HG02938 (cell line): Measurements from ENCODE around the gene GPBP1L1.
A peak's percentile ranks its signal among the peaks of the same experiment; 100 is the strongest.
"Not testable (repeated sequence)": the region's sequence is repeated elsewhere in the genome, so short reads cannot be mapped to it uniquely, and the experiment has no call there.

ENCODE experiments used
- ATAC-seq: cut with Tn5 transposase; IDR thresholded peaks from one replicate; pipeline ENCODE4 v1.9.1; 2021; ENCODE audit warnings: mild to moderate bottlenecking, moderate library complexity; ENCODE audit not compliant: unreplicated experiment

Gene GPBP1L1, protein sequence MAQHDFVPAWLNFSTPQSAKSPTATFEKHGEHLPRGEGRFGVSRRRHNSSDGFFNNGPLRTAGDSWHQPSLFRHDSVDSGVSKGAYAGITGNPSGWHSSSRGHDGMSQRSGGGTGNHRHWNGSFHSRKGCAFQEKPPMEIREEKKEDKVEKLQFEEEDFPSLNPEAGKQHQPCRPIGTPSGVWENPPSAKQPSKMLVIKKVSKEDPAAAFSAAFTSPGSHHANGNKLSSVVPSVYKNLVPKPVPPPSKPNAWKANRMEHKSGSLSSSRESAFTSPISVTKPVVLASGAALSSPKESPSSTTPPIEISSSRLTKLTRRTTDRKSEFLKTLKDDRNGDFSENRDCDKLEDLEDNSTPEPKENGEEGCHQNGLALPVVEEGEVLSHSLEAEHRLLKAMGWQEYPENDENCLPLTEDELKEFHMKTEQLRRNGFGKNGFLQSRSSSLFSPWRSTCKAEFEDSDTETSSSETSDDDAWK

DNA sequence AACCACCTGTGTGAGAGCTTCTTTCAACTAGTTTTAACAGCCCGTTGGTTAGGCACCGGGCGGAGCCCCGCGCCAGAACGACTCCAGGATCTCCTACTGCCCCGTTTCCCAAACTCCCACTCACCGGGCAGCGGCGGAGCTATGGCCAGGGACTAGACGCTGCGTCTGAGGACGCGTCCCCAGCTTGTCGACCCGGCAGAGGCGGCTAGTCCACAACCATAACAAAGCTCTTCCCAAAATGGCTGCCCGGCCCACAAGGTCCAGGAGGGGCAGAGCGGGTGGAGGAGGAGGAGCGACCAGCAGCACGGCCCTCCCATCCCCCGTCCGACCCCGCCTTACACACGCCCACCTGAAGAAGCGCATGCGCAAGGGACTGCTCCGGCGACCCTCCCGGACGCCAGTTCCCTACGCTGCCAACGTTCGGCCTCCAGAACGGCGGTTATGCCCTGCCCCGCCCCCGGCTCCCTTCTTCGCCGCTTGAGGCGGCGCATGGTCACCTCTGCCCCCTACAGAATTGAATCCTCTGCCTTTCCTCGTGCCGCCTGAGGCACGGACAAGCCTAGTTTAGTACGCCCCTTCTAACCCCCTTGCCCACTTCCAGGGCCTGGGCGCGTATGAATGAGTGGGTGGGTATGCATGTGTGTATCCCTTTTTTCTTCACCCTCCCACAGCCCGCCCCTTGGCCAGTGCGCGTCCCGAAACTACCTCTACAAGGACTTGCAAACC lies at the start of gene GPBP1L1:
GPBP1L1 (minus strand) TSS at position 246 of the 726 bp plus-strand sequence. CDS start 27,446 bp downstream, outside the sequence.
- peak; percentile 47 for ATAC-seq

DNA sequence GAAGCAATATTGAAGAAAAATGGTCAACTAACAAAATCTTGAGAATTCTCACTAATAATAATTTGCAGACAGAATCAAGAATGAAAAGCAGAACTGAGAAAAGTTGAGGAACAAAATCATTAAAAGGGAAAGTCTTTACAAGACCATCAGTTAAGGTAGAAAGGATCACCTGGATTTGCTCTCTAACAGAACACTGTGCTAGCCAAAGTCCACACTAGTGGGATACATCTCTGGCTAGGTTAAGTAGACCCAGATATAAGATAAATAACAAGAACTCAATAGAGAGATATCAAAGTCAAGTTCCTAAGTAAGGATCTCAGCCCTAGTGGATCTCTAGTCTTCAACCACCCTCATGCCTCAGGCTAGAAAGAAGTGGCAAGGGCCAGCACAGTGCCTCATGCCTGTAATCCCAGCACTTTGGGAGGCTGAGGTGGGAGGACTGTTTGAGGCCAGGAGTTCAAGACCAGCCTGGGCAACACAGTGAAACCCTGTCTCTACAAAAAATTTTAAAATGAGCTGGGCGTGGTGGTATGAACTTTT lies 44.5 kb upstream of the GPBP1L1 start:
- no peak for ATAC-seq

DNA sequence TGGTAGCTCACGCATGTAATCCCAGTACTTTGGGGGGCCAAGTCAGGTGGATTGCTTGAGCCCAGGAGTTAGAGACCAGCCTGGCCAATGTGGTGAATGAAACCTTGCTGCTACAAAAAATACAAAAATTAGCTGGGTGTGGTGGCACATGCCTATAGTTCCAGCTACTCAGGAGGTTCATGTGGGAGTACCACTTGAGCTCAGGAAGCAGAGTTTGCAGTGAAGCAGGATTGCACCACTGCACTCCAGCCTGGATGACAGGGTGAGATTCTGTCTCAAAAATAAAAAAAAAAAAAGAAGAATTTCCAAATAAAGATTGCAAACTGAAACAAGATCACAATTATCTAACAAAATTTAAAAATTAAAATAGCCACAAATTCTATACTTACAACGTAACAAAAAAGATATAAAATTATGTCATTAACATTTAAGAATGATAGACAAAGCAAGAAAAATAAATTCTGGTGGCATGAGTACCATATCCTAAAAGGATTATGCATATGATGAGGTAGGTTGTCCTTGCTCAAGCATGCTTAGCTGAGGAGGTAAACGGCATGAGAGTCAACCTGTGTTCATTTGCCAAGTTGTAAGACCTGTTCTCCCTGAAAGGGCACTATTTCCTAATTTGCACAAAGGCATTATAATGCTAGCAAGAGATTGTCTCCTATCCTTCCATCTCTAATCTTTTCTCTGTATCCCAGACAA lies 43.9 kb upstream of the GPBP1L1 start:
- no peak for ATAC-seq

DNA sequence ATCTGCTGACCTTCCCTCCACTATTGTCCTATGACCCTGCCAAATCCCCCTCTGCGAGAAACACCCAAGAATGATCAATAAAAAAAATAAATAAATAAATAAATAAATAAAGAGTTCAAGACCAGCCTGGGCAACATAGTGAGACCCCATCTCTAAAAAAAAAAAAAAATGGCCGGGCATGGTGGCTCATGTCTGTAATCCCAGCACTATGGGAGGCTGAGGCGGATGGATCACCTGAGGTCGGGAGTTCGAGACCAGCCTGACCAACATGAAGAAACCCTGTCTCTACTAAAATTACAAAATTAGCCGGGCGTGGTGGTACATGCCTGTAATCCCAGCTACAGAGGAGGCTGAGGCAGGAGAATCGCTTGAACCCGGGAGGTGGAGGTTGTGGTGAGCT lies 39.7 kb upstream of the GPBP1L1 start:
- not testable (repeated sequence) for ATAC-seq

DNA sequence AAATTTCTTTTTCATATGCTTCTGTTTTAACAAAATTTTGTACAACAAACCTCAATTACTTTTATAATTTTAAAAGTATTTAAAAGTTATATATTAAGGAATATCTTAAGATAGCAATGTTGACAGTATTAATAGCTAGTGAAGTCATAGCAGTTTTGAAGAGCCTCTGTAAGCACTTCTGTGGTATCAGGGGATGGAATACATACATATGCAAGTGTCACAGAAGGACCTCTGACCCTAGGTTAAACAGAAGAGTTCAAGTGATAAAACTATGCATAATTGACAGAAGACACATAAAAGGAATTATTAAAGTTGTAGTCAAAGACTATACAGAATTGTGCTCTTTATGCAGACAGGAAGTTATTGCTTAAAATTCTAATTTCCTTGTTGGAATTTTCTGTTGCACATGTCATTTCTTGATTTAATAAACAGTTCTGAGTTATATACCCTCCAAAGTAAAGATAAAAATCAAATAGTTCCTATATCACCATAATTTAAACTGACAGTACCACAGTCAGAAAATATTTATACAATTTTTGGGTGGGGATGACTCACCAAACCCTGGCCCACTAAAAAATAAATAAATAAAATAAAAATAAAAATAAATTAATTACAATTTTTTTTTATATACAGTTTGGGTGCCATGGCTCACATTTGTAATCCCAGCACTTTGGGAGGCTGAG lies 37.1 kb upstream of the GPBP1L1 start:
- ATAC-seq: no peak

DNA sequence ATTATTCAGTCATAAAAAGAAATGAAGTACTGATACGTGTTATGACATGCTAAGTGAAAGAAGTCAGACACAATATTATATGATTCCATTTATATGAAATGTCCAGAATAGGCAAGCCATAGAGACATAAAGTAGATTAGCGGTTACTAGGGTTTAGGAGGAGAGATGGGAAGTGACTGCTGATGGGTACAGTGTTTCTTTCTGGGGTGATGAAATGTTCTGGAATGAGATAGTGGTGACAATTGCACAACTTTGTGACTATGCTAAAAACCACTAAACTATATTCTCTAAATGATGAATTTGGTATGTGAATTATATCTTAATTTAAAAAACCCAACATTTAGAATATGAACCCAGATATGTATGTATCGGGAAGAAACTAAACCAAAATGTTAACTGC lies 36.5 kb upstream of the GPBP1L1 start:
- ATAC-seq: no peak

DNA sequence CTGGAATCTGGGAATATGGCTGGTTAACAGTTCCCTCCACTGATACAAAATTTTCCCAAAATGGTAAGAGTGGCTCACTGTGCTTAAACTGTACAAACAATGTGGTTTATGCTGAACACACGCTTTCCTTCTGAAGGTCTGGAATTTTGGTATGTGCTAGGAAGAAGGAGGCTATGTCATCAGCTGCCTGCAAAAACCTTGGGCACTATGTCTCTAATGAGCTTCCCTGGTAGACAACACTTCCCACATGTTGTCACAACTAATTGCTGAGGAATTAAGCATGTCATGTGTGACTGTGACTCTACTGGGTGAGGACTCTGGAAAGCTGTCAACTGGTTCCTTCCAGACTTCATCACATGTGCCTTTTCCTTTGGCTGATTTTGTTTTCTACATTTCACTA lies 34.9 kb upstream of the GPBP1L1 start:
- no peak for ATAC-seq

DNA sequence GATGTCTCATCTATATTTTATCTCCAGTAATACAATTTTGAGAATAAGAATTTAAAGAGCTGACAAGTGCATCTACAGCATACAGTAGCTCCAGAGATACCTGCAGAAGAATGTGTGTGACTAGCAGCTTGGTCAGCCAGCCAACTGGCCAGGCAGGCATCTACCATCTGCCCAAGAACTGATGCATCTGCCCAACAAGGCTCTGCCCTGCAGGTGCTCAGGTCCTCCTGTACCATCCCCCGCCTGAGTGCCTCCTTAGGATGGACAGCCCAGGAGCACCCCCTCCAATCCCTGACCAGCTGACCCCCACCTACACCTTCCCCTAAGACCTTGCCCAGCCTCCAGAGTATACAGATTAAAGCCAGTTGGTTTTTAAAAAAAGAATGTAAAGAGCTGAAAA lies 32.0 kb upstream of the GPBP1L1 start:
- ATAC-seq: no peak

DNA sequence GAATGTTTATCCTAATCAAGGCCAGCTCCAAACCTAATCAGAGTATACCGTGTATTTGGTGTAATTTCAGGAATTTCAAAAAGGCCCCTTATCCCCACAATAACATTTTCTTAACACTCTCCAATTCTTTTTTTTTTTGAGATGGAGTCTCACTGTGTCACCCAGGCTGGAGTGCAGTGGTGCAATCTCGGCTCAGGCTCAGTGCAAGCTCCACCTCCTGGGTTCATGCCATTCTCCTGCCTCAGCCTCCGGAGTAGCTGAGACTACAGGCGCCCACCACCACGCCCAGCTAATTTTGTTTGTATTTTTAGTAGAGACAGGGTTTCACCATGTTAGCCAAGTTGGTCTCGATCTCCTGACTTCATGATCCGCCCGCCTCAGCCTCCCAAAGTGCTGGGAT lies 31.1 kb upstream of the GPBP1L1 start:
- not testable (repeated sequence) for ATAC-seq

DNA sequence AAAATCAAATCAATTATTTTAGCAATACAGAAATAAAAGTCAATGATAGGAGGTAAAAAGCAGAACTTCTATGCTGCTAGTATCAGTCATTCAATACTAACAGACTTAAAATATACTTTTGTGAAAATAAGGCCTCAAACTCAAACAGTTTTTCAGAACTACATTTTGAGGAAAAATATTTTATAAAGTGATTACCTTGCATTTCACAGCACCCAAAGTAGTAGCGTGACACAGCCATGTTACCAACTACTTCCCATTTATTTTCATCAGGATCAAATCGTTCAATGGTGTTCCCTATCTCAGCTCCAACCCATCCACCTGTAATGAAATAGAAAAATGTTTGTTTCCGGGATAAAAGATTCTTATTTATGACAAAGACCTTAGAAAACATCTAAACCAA lies 30.4 kb upstream of the GPBP1L1 start:
- ATAC-seq: no peak

DNA sequence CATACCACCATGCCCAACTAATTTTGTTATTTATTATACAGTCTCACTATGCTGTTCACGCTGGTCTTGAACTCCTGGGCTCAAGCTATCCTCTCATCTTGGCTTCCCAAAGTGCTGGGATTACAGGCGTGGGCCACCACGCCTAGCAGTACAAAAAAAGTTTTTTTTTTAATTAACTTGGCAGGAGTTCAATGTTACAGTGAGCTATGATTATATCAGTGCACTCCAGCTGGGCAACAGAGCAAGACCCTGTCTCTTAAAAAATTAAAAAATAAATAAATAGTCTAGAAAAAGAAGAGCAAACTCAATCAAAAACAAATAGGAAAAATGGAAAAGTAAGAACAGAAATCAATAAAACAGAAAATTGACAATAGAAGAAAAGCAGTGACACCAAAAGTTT lies 27.4 kb upstream of the GPBP1L1 start:
- no peak for ATAC-seq

DNA sequence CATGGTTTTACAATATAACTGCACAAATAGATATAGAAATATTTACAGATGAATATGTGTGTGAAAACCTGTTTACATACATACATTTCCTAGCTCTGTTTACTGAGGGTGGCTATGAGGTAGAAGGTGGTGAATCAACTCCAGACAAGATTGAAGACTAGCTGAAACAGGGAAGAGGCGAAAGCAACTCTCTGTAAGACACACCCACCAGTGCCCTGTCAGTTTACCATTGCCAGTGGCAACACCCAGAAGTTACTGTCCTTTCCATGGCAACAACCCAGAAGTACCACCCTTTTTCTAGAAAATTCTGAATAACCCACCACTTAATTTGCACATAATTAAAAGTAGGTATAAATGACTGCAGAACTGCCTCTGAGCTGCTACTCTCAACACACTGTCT lies 18.3 kb upstream of the GPBP1L1 start:
- no peak for ATAC-seq

DNA sequence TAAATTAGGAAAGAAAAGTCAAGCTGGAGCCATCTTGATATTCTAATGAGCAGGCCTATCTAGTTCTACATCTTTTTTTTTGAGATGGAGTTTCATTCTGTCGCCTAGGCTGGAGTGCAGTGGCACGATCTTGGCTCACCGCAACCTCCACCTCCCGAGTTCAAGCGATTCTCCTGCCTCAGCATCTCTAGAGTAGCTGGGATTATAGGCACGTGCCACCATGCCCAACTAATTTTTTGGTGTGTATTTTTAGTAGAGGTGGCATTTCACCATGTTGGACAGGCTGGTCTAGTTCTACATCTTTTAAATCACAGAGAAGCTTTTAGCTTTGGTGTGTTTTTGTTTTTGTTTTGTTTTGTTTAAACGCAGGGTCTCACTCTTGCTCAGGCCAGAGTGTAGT lies 8.5 kb upstream of the GPBP1L1 start:
- no peak for ATAC-seq

DNA sequence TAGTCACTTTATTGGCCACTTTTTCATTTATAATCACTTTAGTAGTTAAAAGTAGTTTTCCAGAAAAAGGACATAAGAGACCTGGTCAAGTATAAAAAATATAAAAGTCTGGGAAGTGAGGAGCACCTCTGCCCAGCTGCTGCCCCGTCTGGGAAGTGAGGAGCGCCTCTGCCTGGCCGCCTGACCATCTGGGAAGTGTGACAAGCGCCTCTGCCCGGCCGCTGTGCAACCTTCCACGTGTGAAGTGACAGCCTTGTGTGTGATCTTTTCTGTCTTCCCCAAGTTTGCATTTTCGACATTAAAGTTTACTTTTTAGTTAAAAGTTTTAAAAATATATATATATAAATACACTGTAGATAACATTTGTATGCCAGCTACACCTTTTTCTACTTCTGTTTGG lies 7.5 kb upstream of the GPBP1L1 start:
- ATAC-seq: not testable (repeated sequence)

DNA sequence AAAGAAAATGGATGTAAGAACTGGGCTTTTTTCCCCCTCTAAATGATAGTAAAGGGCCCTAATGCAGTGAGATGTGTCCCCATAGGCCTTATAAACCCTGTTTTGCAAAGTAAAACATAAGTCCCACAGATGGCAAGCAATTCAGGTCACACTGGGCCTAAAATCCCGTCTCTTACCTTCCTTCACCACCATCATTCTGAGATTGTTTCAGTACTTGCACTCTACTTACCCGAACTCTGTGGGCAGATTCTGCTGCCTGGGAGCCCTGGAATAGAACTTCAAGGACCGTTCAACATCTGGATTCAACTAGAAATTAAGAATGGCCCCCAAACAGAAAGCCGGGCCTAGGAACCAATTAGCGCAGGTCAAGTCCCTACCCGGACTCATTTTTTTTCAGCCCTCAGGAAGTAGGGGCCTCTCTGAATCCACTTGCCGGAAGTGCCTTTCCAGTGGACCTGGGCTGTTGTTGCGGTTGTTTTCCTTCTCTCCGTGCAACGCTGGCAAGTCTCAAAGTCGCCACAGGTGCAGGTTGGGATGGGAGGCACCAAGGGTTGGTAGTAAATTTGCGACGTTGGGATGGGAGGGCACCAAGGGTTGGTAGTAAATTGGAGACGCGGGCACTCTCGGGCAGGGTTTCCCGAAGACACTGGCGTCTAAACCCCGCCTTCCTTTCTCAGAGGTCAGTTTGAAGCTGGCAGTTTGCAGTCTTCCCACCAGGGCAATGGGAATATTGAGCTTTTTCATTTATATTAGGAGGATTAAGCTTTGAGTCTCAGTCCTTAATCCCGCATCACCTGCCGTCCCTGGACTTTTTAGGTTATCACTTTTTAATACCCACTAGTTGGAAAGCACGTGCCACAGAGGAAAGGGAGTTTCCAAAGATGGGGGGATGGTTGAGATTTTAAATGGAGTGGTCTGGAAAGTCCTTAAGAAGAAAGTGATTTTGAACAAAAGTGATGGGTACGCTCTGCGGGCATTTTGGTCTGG lies 1.7 kb upstream of the GPBP1L1 start, which contains the start of gene TMEM69:
TMEM69 (plus strand) TSS at position 428 of the 987 bp plus-strand sequence. CDS start 2,888 bp downstream, outside the sequence.
- ATAC-seq: no peak

DNA sequence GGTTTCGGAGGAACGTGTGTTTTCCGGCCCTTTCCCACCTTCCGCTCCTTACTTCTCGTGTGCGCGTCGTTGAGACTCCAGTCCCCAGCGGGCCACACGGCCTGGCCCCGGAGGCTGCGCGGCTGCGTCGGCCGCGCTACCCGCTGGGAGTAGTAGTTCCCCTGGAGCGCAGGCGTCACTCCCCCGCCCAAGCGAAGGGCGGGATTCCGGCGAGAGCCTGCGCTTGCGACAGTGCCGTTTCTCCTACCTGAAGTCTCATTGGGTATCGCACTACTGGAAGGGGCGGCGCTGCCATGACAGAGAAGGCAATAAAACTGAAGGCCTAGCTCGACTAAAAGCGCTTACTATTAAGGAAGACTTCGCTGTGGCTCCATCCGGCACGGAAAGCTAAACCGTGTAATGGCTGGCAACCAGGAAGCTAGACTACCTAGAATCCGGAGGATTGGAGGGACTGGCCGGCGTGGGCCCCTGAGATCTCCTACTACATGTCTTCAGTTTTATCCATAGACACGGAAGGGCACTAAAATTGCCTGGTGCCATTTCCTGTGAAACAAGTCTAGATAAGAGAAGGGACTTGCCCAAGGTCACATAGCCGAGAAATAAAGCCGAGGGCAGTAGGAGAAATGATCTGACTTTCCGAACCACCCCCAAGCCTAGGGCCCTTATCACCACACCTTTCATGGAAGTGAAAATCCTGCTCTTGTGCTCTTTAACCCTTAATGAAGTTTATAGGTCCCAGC lies 851 bp upstream of the GPBP1L1 start:
- ATAC-seq: peak; percentile 72

DNA sequence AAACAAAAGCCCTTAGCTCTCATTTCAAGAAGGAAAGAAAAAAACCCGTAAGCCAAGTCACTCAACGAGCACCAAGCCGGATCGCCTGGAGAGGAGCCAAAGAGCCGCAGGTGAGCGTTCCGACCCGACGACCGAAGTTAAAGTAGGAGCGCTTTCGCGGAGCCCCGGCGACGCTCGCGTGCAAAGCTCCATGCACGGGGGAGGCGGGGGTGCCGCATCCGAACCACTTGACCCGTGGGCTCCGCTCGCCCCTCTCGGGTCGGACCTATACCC lies 382 bp downstream of the GPBP1L1 start:
- ATAC-seq: peak; percentile 16

DNA sequence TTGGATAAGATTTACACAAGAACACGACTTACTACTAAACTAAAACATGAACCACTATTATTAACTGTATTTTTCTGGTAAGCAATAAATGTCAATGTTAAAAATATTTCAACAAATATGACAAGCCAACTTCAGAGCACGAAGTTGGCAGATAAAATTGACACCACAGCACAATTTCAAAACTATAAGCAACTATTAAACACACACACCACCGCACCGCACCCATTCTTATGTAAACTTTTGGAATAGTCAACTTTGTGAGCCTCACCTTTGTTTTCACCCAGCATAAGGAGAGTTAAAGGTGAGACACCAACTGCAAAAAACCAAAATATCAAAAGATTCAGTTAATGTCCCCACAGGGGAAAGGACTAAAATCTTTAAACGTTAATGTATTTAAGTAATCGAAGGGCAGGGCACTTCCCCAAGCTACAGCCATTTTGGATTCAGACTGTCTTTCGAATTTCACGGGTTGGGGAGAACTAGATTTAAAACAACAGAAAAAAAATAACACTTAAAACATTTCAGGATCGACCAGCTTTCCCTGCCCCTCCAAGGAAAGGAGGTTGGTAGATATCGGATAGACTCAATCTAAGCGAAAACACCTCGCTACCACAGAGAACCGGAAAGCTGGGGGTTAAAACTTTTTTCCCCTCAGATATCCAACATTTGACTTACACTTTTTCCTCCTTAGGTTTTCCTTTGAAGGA lies 872 bp downstream of the GPBP1L1 start:
- no peak for ATAC-seq
